ENCODE data around the gene BCKDHB. TPM values are rescaled to one million over a fixed set of nuclear protein-coding genes. Genes with fewer than 3 reads are reported as not detected.

The BCKDHB gene
- total and polyA plus RNA-seq, 2 experiments from 2014 or later = 32.1 to 42.7 TPM

- no peaks in the 10 kb centered on the region for H3K27me3 Mint-ChIP-seq (ENCODE audit: insufficient read depth, low read depth, poor library complexity)
- Histone ChIP-seq H3K27ac (ENCODE audit: low read depth) (no peak overlapping the region), H3K27me3 (ENCODE audit: insufficient read depth) (no peaks in the 10 kb centered on the region), H3K9me2 (ENCODE audit: insufficient read depth) (peaks cover 8% of the 10 kb centered on the region; the same call in 1 of the 2 replicates), H3K4me3 (no peak overlapping the region), H3K79me2 (replicated peaks; ENCODE audit: insufficient read depth) (no peaks in the 10 kb centered on the region), H3K4me1 (ENCODE audit: insufficient read depth) (no peaks in the 10 kb centered on the region), H4K20me1 (replicated peaks; ENCODE audit: insufficient read depth) (no peaks in the 10 kb centered on the region), H3K4me2 (no peak overlapping the region), H3K36me3 (ENCODE audit: insufficient read depth) (no peaks in the 10 kb centered on the region), H3F3A (replicated peaks; ENCODE audit: low read depth) (no peaks in the 10 kb centered on the region), H2AFZ (no peak overlapping the region)
- DNase-seq (ENCODE audit: low spot score) (no peak), ATAC-seq (no peak)
- no peaks in the 10 kb centered on the region for H3K4me1 Mint-ChIP-seq
- no peaks in the 10 kb centered on the region; the same call in 2 of the 3 replicates for H3K9me3 Mint-ChIP-seq
- no peaks in the 10 kb centered on the region for H3K36me3 Mint-ChIP-seq (ENCODE audit: low read depth)
- H3K4me3 Mint-ChIP-seq = no peak overlapping the region
- H3K27ac Mint-ChIP-seq = no peak overlapping the region
- no peak for TF ChIP-seq EZH2 (IDR thresholded peaks at IDR 0.05; ENCODE audit: low read depth, unreplicated experiment)
- no peak for TF ChIP-seq ZNF331 (CRISPR knock-in tag; IDR thresholded peaks at IDR 0.05; ENCODE audit: low read depth)
- TF ChIP-seq CREB1 (CRISPR knock-in tag; IDR thresholded peaks at IDR 0.05; ENCODE audit: low read depth) = no peak
- no peak for TF ChIP-seq JUNB (IDR thresholded peaks at IDR 0.05; ENCODE audit: unreplicated experiment)
- TF ChIP-seq POLR2AphosphoS5 (IDR thresholded peaks at IDR 0.05; ENCODE audit: low read depth) = no peak
- TF ChIP-seq, protein P1, sequence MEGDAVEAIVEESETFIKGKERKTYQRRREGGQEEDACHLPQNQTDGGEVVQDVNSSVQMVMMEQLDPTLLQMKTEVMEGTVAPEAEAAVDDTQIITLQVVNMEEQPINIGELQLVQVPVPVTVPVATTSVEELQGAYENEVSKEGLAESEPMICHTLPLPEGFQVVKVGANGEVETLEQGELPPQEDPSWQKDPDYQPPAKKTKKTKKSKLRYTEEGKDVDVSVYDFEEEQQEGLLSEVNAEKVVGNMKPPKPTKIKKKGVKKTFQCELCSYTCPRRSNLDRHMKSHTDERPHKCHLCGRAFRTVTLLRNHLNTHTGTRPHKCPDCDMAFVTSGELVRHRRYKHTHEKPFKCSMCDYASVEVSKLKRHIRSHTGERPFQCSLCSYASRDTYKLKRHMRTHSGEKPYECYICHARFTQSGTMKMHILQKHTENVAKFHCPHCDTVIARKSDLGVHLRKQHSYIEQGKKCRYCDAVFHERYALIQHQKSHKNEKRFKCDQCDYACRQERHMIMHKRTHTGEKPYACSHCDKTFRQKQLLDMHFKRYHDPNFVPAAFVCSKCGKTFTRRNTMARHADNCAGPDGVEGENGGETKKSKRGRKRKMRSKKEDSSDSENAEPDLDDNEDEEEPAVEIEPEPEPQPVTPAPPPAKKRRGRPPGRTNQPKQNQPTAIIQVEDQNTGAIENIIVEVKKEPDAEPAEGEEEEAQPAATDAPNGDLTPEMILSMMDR (conservative IDR thresholded peaks at IDR 0.05; ENCODE audit: low read depth in 2 of 2) = no peak
- TF ChIP-seq STAT1 (IDR thresholded peaks at IDR 0.05; ENCODE audit: unreplicated experiment) = no peak
- no peak for TF ChIP-seq ZNF462 (CRISPR knock-in tag; IDR thresholded peaks at IDR 0.05)
- TF ChIP-seq ZNF114 (CRISPR knock-in tag; IDR thresholded peaks at IDR 0.05) = no peak
- TF ChIP-seq, protein P2, sequence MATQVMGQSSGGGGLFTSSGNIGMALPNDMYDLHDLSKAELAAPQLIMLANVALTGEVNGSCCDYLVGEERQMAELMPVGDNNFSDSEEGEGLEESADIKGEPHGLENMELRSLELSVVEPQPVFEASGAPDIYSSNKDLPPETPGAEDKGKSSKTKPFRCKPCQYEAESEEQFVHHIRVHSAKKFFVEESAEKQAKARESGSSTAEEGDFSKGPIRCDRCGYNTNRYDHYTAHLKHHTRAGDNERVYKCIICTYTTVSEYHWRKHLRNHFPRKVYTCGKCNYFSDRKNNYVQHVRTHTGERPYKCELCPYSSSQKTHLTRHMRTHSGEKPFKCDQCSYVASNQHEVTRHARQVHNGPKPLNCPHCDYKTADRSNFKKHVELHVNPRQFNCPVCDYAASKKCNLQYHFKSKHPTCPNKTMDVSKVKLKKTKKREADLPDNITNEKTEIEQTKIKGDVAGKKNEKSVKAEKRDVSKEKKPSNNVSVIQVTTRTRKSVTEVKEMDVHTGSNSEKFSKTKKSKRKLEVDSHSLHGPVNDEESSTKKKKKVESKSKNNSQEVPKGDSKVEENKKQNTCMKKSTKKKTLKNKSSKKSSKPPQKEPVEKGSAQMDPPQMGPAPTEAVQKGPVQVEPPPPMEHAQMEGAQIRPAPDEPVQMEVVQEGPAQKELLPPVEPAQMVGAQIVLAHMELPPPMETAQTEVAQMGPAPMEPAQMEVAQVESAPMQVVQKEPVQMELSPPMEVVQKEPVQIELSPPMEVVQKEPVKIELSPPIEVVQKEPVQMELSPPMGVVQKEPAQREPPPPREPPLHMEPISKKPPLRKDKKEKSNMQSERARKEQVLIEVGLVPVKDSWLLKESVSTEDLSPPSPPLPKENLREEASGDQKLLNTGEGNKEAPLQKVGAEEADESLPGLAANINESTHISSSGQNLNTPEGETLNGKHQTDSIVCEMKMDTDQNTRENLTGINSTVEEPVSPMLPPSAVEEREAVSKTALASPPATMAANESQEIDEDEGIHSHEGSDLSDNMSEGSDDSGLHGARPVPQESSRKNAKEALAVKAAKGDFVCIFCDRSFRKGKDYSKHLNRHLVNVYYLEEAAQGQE (IDR thresholded peaks at IDR 0.05; ENCODE audit: unreplicated experiment) = no peak
- no peak for TF ChIP-seq EZH2phosphoT487 (IDR thresholded peaks at IDR 0.05; ENCODE audit: unreplicated experiment)
- no peak for TF ChIP-seq ETS1 (IDR thresholded peaks at IDR 0.05)
- TF ChIP-seq NANOG (IDR thresholded peaks at IDR 0.05; ENCODE audit: borderline replicate concordance) = no peak
Measured at GRCh38 chr6:80382811-80383210, 276.3 kb downstream of the BCKDHB start.
